CD4-positive, alpha-beta T cell treated with Interferon alpha-2 for 1 hour (primary cell): Measurements from ENCODE around the gene FBXW8.

Experiments used
- DNase-seq, 2 donors: peaks; one replicate each; pipeline ENCODE4 v3.0.0-alpha.2; 2020 to 2022

Gene FBXW8

DNA sequence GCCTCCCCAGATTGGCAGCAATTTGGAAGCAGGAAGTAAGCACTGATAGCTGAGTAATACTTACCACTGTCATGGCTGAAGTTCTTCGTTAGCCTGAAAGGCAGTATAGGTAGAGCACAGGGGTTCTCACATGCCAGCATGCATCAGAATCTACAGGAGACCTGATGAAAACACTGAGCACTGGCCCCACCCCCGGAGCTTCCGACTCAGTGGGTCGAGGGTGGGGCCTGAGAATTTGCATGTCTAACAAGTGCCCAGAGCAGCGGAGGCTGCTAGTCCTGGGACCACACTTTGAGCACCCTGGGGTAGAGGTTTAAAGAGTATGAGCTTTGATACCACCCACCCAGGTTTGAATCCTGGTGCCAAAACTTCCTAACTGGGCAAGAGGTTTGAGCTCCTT lies 89.6 kb downstream of the FBXW8 start:
- DNase-seq: no peak

DNA sequence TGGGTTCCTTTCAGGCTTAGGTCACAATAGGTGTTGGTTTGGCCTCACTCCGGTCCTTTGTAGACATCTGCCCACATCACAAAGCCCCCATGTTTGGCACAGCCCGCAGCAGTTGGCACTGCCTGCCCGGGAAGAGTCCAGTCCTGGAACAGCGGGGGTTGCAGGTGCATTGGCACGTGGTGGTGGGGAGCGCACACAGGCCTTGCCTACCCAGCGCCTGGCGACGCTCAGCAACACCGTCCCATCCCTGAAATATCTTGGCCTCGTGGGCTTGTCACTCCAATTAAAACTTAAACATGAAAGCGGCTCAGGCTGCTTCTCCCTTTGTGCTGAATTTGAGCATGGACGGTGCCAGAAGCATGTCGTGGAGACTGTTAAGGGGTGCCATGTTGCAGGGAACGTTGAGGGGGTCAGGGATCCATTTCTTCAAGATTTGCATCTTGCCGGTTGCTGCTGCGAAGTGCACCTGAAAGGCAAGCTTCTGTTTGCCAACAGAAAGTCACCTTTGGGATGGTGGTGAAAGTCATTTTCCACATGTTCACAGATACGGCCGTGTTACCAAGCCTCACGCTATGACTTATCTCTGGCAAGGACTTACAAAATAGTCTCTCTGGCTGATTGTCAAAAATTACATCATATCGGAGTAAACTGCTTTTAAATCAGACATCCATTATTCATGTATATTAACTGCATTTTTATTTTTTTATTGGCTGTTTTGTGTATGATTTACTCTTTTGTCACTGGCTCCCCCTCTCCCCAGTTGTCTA lies 91.5 kb downstream of the FBXW8 start:
- no peak for DNase-seq

DNA sequence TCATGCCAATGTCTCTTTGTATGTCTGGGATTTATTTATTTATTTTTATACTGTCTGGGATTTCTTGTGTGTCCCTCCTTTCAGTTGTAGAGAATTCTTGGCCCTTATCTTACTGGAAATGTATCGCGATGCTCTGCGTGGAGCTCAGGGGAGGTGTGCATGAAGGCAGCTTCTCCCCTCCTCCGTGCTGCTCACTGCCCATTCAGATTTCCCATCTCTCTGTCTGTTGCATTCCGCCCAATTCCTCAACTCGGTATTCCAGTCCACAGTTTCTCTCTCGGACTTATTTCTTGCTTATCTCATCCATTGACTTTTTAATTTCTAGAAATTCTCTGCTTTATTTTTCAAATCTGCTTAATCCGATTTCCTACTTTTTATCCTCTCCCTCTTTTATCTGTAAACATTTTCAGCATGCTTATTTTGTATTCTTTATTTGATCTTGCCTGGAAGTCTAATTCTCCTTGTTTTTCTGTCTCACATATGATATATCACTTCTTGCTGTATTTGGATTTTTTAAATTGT lies 93.2 kb downstream of the FBXW8 start:
- DNase-seq: no peak

- no peak for DNase-seq
These were observed 94.8 kb downstream of the FBXW8 start for GRCh38 chr12:117005417-117006046.

GRCh38 chr12:117006333-117006732 lies 95.6 kb downstream of the FBXW8 start:
- no peak for DNase-seq

- DNase-seq: no peak
These were observed 96.8 kb downstream of the FBXW8 start for GRCh38 chr12:117007577-117007976.

GRCh38 chr12:117009759-117010158 lies 99.0 kb downstream of the FBXW8 start:
- DNase-seq: no peak

GRCh38 chr12:117010693-117011451 lies 100.1 kb downstream of the FBXW8 start:
- no peak for DNase-seq

GRCh38 chr12:117011988-117012805 lies 101.4 kb downstream of the FBXW8 start:
- DNase-seq: no peak

- DNase-seq: no peak
These were observed 103.0 kb downstream of the FBXW8 start for GRCh38 chr12:117013726-117014125.

DNA sequence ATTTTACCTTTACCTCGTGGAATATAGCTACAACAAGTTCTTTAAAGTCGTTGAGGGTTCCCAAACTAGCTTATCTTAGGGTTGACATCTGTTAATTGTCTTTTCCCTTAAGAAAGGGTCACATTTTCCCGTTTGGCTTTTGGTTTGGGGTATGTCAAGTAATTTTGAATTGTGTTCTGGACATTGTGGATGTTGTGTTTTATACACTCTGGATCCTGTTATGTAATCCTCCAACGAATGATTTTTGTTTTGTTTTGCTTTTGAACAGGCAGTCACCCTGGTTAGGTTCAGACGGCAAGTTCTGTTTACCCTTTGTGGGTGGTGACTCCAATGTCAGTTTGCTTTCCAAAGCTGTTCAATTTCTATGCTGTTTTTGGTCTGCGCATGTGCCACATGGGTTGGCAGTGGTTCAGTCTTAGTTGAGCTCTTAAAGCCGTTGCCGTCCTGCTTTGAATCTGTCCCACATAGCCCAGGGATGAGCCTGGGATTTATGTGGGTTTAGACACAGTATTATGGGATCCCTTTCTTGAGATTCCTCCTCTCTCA lies 103.7 kb downstream of the FBXW8 start:
- DNase-seq: no peak

- no peak for DNase-seq
These were observed 105.1 kb downstream of the FBXW8 start for GRCh38 chr12:117015811-117016210.

GRCh38 chr12:117017807-117018206 lies 107.1 kb downstream of the FBXW8 start:
- no peak for DNase-seq

GRCh38 chr12:117018276-117018675 lies 107.5 kb downstream of the FBXW8 start:
- no peak for DNase-seq

GRCh38 chr12:117018685-117019084 lies 107.9 kb downstream of the FBXW8 start:
- no peak for DNase-seq

DNA sequence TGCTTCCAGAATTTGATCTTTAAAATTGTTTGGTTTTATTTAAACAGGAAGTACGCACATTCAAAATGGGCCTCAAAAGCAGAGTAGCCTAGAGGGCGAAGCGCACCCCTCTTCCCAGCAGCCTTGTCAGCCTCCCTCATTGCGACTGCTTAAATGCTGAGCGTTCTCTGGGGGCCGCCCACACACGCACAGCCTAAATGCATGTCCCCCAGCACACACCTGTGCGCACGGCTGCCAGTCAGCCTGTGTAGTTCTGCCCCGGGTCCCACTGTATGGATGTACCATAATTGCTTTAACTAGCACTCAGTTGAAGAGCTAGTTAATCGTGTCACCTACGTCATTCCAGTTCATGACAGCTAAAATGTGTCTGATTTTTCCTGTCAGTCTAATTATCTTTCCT lies 109.1 kb downstream of the FBXW8 start:
- no peak for DNase-seq

GRCh38 chr12:117020536-117021220 lies 109.9 kb downstream of the FBXW8 start:
- DNase-seq: no peak

- DNase-seq: no peak
These were observed 111.7 kb downstream of the FBXW8 start for GRCh38 chr12:117022465-117022864.

GRCh38 chr12:117023998-117024960 lies 113.5 kb downstream of the FBXW8 start:
- no peak for DNase-seq

- DNase-seq: no peak
These were observed 114.3 kb downstream of the FBXW8 start for GRCh38 chr12:117024961-117025480.
